ENCODE data around the gene NPAT.

The NPAT gene

DNA sequence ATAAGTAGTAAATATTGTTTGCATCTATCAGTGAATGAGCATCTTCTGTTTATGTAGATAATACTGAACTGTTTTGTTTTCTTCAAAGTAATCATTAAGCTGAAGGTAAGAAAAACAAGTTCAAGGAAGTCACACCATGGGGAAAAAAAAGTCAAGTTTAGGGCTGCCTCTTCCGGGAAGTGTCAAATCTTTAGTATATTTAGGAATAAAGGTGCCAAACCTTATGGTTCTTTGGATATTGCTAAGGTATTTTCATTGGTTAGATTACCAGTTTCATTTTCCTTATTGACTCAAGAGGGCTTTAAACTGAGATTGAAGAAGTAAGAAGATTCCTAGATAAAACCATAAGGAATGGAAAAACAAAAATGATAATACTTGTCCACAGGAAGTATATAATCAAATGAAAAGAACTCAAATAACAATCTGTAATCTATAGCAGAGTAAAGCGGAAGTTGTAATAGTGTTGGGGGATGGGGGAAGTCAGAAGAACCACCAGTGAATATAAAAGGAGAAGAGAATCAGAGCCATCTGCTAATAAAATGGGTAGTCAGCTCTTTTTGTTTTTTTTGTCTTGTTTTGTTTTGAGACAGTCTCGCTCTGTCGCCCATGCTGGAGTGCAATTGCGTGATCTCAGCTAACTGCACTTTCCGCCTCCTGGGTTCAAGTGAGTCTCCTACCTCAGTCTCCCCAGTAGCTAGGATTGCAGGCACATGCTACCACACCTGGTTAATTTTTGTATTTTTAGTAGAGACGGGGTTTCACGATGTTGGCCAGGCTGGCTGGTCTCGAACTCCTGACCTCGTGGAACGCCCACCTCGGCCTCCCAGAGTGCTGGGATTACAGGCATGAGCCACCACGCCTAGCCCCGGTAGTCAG lies 2.7 kb upstream of the NPAT start:
- Mint-ChIP-seq H3K4me3 (no peak overlapping the region), H3K27me3 (no peaks in the 10 kb centered on the region), H3K4me1 (ENCODE audit: low read depth) (peaks cover 57% of the 10 kb centered on the region), H3K27ac (no peak overlapping the region), H3K9me3 (no peaks in the 10 kb centered on the region), H3K36me3 (ENCODE audit: low read depth) (peaks cover 52% of the 10 kb centered on the region)
- DNase-seq: peak; percentile 60

GRCh38 chr11:108224366-108224765 lies 1.9 kb upstream of the NPAT start:
- Mint-ChIP-seq H3K4me3 (no peak overlapping the region), H3K9me3 (no peaks in the 10 kb centered on the region), H3K4me1 (ENCODE audit: low read depth) (peaks cover 57% of the 10 kb centered on the region), H3K27me3 (no peaks in the 10 kb centered on the region), H3K27ac (no peak overlapping the region), H3K36me3 (ENCODE audit: low read depth) (peaks cover 50% of the 10 kb centered on the region)
- DNase-seq: no peak

GRCh38 chr11:108223348-108224149 lies 1.1 kb upstream of the NPAT start:
- H3K4me1 Mint-ChIP-seq (ENCODE audit: low read depth): peaks cover 57% of the 10 kb centered on the region
- DNase-seq: peak; percentile 63

DNA sequence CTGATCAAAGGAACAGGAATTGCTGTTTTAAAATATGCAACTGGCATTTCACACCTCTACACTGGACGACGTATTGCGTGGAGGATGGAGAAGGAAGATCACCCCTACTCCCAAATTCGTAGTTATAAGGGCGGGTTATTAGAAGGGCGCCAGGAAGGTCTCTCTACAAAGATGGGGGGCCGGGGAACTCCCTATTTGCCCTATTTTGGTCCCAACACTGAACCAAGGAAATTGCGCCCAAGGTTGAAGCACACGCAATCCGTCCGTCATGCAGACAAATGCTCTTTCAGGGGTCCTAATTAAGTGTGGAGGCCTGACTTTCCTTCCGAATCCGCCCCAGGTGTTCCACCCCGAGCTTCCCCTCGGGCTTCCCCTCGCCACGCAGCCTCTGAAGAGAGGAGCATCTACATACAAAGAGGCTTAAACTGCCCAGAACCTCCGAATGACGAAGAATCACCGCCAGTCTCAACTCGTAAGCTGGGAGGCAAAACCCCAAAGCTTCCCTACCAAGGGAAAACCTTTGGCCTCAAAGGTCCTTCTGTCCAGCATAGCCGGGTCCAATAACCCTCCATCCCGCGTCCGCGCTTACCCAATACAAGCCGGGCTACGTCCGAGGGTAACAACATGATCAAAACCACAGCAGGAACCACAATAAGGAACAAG lies 396 bp downstream of the NPAT start:
- DNase-seq: no peak
- Mint-ChIP-seq H3K4me3 (no peak overlapping the region), H3K36me3 (ENCODE audit: low read depth) (peaks cover 53% of the 10 kb centered on the region)

More at GRCh38 chr11:108223348-108224149, 1.1 kb upstream of the NPAT start:
- H3K36me3 Mint-ChIP-seq (ENCODE audit: low read depth): peaks cover 51% of the 10 kb centered on the region
- no peaks in the 10 kb centered on the region for H3K27me3 Mint-ChIP-seq
- no peak overlapping the region for H3K4me3 Mint-ChIP-seq
- no peak overlapping the region for H3K27ac Mint-ChIP-seq
- H3K9me3 Mint-ChIP-seq: no peaks in the 10 kb centered on the region

GRCh38 chr11:108221371-108221770 lies 1.1 kb downstream of the NPAT start:
- DNase-seq: no peak
- Mint-ChIP-seq H3K4me1 (ENCODE audit: low read depth) (peaks cover 59% of the 10 kb centered on the region), H3K27me3 (no peaks in the 10 kb centered on the region), H3K27ac (no peak overlapping the region), H3K4me3 (no peak overlapping the region), H3K36me3 (ENCODE audit: low read depth) (peaks cover 56% of the 10 kb centered on the region), H3K9me3 (no peaks in the 10 kb centered on the region)

More for the DNA sequence above, 396 bp downstream of the NPAT start:
- H3K4me1 Mint-ChIP-seq (ENCODE audit: low read depth): peaks cover 58% of the 10 kb centered on the region
- no peak overlapping the region for H3K27ac Mint-ChIP-seq
- no peaks in the 10 kb centered on the region for H3K27me3 Mint-ChIP-seq
- H3K9me3 Mint-ChIP-seq: no peaks in the 10 kb centered on the region

- H3K36me3 Mint-ChIP-seq (ENCODE audit: low read depth): peaks cover 61% of the 10 kb centered on the region
- no peaks in the 10 kb centered on the region for H3K9me3 Mint-ChIP-seq
- no peak overlapping the region for H3K27ac Mint-ChIP-seq
- no peak for DNase-seq
- no peaks in the 10 kb centered on the region for H3K27me3 Mint-ChIP-seq
- H3K4me3 Mint-ChIP-seq: no peak overlapping the region
- peaks cover 60% of the 10 kb centered on the region for H3K4me1 Mint-ChIP-seq (ENCODE audit: low read depth)
Measured at GRCh38 chr11:108220721-108221336, 1.6 kb downstream of the NPAT start.

GRCh38 chr11:108218912-108219783 lies 3.3 kb downstream of the NPAT start:
- peak overlapping the region; percentile 17 for H3K4me3 Mint-ChIP-seq
- no peak for DNase-seq
- no peaks in the 10 kb centered on the region for H3K9me3 Mint-ChIP-seq
- no peaks in the 10 kb centered on the region for H3K27me3 Mint-ChIP-seq
- H3K4me1 Mint-ChIP-seq (ENCODE audit: low read depth): peaks cover 59% of the 10 kb centered on the region
- peaks cover 71% of the 10 kb centered on the region for H3K36me3 Mint-ChIP-seq (ENCODE audit: low read depth)
- no peak overlapping the region for H3K27ac Mint-ChIP-seq

DNA sequence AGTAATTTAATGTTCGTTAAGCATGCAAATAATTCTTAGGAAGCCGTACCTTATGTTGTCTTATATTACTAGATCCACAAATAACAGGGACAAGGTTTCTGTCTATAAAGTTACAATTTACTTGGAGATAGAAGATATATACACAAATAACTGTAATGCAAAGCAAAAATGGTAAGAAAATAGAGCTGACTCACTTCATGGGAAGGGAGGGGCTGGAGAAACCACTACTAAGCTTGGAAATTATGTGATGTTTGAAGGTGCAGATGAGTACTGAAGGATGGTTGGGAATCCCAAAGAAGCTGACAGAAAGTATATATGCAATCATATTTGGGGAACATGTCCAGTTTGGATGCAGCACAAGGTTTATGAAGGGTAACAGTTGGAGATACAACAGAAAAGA lies 4.0 kb downstream of the NPAT start:
- Mint-ChIP-seq H3K27ac (no peak overlapping the region), H3K36me3 (ENCODE audit: low read depth) (peaks cover 78% of the 10 kb centered on the region), H3K9me3 (no peaks in the 10 kb centered on the region), H3K27me3 (no peaks in the 10 kb centered on the region), H3K4me3 (peak overlapping the region; percentile 17), H3K4me1 (ENCODE audit: low read depth) (peaks cover 66% of the 10 kb centered on the region)
- no peak for DNase-seq

DNA sequence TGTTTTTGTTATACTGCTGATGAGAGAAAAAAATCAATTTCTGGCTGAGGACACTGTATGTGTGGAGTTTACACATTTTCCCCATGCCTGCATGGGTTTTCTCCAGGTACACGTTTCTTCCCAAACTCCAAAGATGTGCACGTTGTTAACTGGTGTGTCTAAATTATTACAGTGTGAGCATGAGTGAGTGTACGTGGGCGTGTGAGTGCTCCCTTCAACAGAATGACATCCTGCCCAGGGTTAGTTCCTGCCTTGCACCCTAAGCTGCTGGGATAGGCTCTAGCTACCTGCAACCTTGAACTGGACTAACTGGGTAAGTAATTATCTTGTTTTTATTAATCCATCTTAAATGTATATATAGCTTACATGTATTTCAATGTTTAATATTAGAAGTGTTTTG lies 5.5 kb downstream of the NPAT start:
- peaks cover 74% of the 10 kb centered on the region for H3K4me1 Mint-ChIP-seq (ENCODE audit: low read depth)
- H3K9me3 Mint-ChIP-seq: no peaks in the 10 kb centered on the region
- peaks cover 87% of the 10 kb centered on the region for H3K36me3 Mint-ChIP-seq (ENCODE audit: low read depth)
- DNase-seq: no peak
- peak overlapping the region; percentile 75 for H3K27ac Mint-ChIP-seq
- no peaks in the 10 kb centered on the region for H3K27me3 Mint-ChIP-seq
- H3K4me3 Mint-ChIP-seq: peak overlapping the region; percentile 25

GRCh38 chr11:108213784-108214183 lies 8.7 kb downstream of the NPAT start:
- Mint-ChIP-seq H3K4me3 (no peak overlapping the region), H3K36me3 (ENCODE audit: low read depth) (peaks cover 88% of the 10 kb centered on the region), H3K27ac (peak overlapping the region; percentile 28), H3K9me3 (no peaks in the 10 kb centered on the region), H3K4me1 (ENCODE audit: low read depth) (peaks cover 79% of the 10 kb centered on the region), H3K27me3 (no peaks in the 10 kb centered on the region)
- DNase-seq: no peak

- peaks cover 94% of the 10 kb centered on the region for H3K36me3 Mint-ChIP-seq (ENCODE audit: low read depth)
- peak overlapping the region; percentile 87 for H3K27ac Mint-ChIP-seq
- no peaks in the 10 kb centered on the region for H3K27me3 Mint-ChIP-seq
- no peak for DNase-seq
- H3K4me1 Mint-ChIP-seq (ENCODE audit: low read depth): peaks cover 67% of the 10 kb centered on the region
- H3K4me3 Mint-ChIP-seq: no peak overlapping the region
- H3K9me3 Mint-ChIP-seq: peaks cover 8% of the 10 kb centered on the region
Measured at GRCh38 chr11:108210441-108210840, 12.0 kb downstream of the NPAT start.

GRCh38 chr11:108207683-108208060 lies 14.8 kb downstream of the NPAT start:
- Mint-ChIP-seq H3K4me3 (no peak overlapping the region), H3K9me3 (peaks cover 17% of the 10 kb centered on the region), H3K27ac (no peak overlapping the region), H3K4me1 (ENCODE audit: low read depth) (peaks cover 73% of the 10 kb centered on the region), H3K27me3 (no peaks in the 10 kb centered on the region), H3K36me3 (ENCODE audit: low read depth) (peaks cover 98% of the 10 kb centered on the region)
- no peak for DNase-seq

- peaks cover 17% of the 10 kb centered on the region for H3K9me3 Mint-ChIP-seq
- no peaks in the 10 kb centered on the region for H3K27me3 Mint-ChIP-seq
- no peak overlapping the region for H3K4me3 Mint-ChIP-seq
- H3K36me3 Mint-ChIP-seq (ENCODE audit: low read depth): peaks cover 98% of the 10 kb centered on the region
- H3K4me1 Mint-ChIP-seq (ENCODE audit: low read depth): peaks cover 76% of the 10 kb centered on the region
- DNase-seq: no peak
- H3K27ac Mint-ChIP-seq: no peak overlapping the region
Measured at GRCh38 chr11:108206969-108207682, 15.3 kb downstream of the NPAT start.
